A673 (cell line): ENCODE results near the gene NEDD4.

Experiments used
- EZH2 ChIP-seq: fragments of 200-600 bp; sonication (generic); IDR thresholded peaks from 2 replicates; pipeline ENCODE4 v1.6.1; 2017; ENCODE audit warnings: borderline replicate concordance, low read depth, mild to moderate bottlenecking, mixed read lengths, antibody characterized with exemption, low read length; ENCODE audit not compliant: poor library complexity, severe bottlenecking
- TF ChIP-seq, protein P1 (sequence below): fragments of 300-800, 200-600 bp; sonication (generic); conservative IDR thresholded peaks from 2 replicates; pipeline ENCODE4 v1.5.1; 2017; ENCODE audit warnings: low read depth, mild to moderate bottlenecking, antibody characterized with exemption, low read length, moderate library complexity, mixed read lengths

DNA sequence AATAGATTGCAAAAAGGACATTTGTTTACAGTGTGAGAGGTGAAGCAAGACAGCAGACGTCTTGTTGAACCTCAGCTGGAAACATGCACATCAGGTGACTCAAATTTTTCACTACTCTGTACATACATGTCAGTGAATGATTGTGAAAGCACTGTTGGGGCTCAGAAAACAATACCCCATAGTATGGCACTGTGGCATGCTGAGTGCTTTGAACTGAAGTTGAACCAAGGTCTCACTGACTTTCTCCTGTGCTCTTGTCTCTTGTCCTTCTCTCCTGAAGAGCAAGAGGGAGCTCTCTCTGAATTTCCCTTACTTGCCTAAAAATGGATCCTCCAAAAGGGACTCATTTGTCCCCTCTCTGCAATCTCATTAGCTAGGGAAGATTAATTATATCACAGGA, 24.5 kb upstream of the NEDD4 start:
- TF ChIP-seq, protein P1, sequence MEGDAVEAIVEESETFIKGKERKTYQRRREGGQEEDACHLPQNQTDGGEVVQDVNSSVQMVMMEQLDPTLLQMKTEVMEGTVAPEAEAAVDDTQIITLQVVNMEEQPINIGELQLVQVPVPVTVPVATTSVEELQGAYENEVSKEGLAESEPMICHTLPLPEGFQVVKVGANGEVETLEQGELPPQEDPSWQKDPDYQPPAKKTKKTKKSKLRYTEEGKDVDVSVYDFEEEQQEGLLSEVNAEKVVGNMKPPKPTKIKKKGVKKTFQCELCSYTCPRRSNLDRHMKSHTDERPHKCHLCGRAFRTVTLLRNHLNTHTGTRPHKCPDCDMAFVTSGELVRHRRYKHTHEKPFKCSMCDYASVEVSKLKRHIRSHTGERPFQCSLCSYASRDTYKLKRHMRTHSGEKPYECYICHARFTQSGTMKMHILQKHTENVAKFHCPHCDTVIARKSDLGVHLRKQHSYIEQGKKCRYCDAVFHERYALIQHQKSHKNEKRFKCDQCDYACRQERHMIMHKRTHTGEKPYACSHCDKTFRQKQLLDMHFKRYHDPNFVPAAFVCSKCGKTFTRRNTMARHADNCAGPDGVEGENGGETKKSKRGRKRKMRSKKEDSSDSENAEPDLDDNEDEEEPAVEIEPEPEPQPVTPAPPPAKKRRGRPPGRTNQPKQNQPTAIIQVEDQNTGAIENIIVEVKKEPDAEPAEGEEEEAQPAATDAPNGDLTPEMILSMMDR = peak; percentile 36; the same call in 1 of the 2 replicates
- TF ChIP-seq EZH2 = no peak
